Stomach (tissue), 9 donors: ENCODE results near the gene LNX2. TPM values are rescaled to one million over a fixed set of nuclear protein-coding genes. Genes with fewer than 3 reads are reported as not detected.

Experiments
- DNase-seq, 2 donors: peaks; one replicate each; pipeline versions ENCODE4 v3.0.0 to v3.0.0-alpha.2; 2013 to 2019
- H3K27ac ChIP-seq, 5 donors: fragments of 200-600 bp in 4 of 5; sonication (generic) in 4 of 5; one replicate each; pipeline ENCODE4 v1.5.1; 2013 to 2019; ENCODE audit warnings: mild to moderate bottlenecking in 1 of 5, moderate library complexity in 1 of 5
- H3K27me3 ChIP-seq, 3 donors: fragments of 200-600 bp; sonication (generic); one replicate each; pipeline ENCODE4 v1.5.1; 2017 to 2019; ENCODE audit warnings: mixed run types in 1 of 3
- H3K36me3 ChIP-seq, 4 donors: fragments of 200-600 bp; sonication (generic); 1 replicate in 3 of 4; 2 replicates in 1 of 4; pipeline ENCODE4 v1.5.1; 2016 to 2019
- H3K4me1 ChIP-seq, 4 donors: fragments of 200-600 bp; sonication (generic); one replicate each; pipeline ENCODE4 v1.5.1; 2016 to 2019
- H3K4me3 ChIP-seq, 4 donors: fragments of 200-600 bp; sonication (generic) in 3 of 4; one replicate each; pipeline ENCODE4 v1.5.1; 2016 to 2019; ENCODE audit warnings: mild to moderate bottlenecking in 1 of 4
- H3K9me3 ChIP-seq, 4 donors: fragments of 200-600 bp; sonication (generic); one replicate each; pipeline ENCODE4 v1.5.1; 2016 to 2019
- CTCF ChIP-seq, 7 experiments: fragments of 450-650 bp in 4 of 7; fragments of 200-600 bp in 3 of 7; sonication (generic) in 3 of 7; IDR thresholded peaks; one replicate each; pipeline ENCODE4 v1.5.1; 2016 to 2019; ENCODE audit warnings: antibody characterized with exemption in 7 of 7, control low read depth in 2 of 7, mild to moderate bottlenecking in 1 of 7
- EP300 ChIP-seq: sonication (generic); formaldehyde crosslinking; IDR thresholded peaks from one replicate; pipeline ENCODE4 v1.6.1; 2017; ENCODE audit warnings: antibody characterized with exemption
- POLR2A ChIP-seq, 4 donors: fragments of 450-650 bp; IDR thresholded peaks; one replicate each; pipeline ENCODE4 v1.6.1; 2016; ENCODE audit warnings: antibody characterized with exemption in 4 of 4, control low read depth in 2 of 4, mild to moderate bottlenecking in 1 of 4, moderate library complexity in 1 of 4
- POLR2AphosphoS5 ChIP-seq, 3 donors: sonication (generic); formaldehyde crosslinking; IDR thresholded peaks; one replicate each; pipeline ENCODE4 v1.6.1; 2016; ENCODE audit warnings: antibody characterized with exemption in 3 of 3
- WGBS, 5 donors: extraction: QIAGEN DNeasy Blood & Tissue Kit in 3 of 5; methylation state at CpG; one replicate each; pipeline versions ENCODE4 v1.1.5 to v1.1.7; 2013 to 2018; 5-methylcytosine and 5-hydroxymethylcytosine counted together
- intact Hi-C: fragments of 100-400 bp; cut with DNase I; formaldehyde crosslinking; loops from one replicate; pipeline ENCODE4 v1.15.1; 2023; ENCODE audit warnings: low total_unique reads
- polyA plus RNA-seq, 3 donors: library from polyadenylated mRNA; stranded (reverse); fragments of 200-250 nt; gene quantifications; one replicate each; pipeline ENCODE4 v1.2.3, GENCODE V29; 2013
- total RNA-seq, 5 donors: library from RNA; depleted of rRNA; stranded (reverse); fragments of >200 nt; gene quantifications; one replicate each; pipeline versions ENCODE4 v1.1.0 to v1.2.3, GENCODE V29; 2014 to 2016
- donor health status: healthy with polysubstance abuse.
- donor health status: Bipolar disorder and iron deficiency.
- donor health status: healthy.

Gene LNX2
- total and polyA plus RNA-seq, 8 donors, result 3.5 to 35.7 (median 9.3) TPM

GRCh38 chr13:27617881-27618321 is 2.4 kb downstream of the LNX2 start:
- intact Hi-C loops, result no loop called here
- Histone ChIP-seq H3K36me3 (no peaks in the 10 kb centered on the region), H3K4me1 (peaks cover 33 to 60% (median 50%) of the 10 kb centered on the region in 4 donors), H3K27me3 (no peaks in the 10 kb centered on the region), H3K9me3 (peaks cover 0 to 11% (median 0%) of the 10 kb centered on the region in 4 donors), H3K4me3 (peak overlapping the region in 1 of 4 donors; percentile 87), H3K27ac (peak overlapping the region in 4 of 5 donors; percentile 97 to 99 (median 98))
- WGBS, 5 donors, result 33 to 65% (median 50%) methylated on average over 3 of the region's 3 CpGs
- peak in 1 of 2 donors; percentile 28 for DNase-seq
- TF ChIP-seq POLR2AphosphoS5 (IDR thresholded peaks at IDR 0.05) (peak in 1 of 3 donors; percentile 54), EP300 (no peak)

- 36 to 66% (median 62%) methylated on average over 7 of the region's 7 CpGs for WGBS, 5 donors
- Histone ChIP-seq H3K36me3 (no peaks in the 10 kb centered on the region), H3K27me3 (no peaks in the 10 kb centered on the region), H3K9me3 (peaks cover 0 to 11% (median 0%) of the 10 kb centered on the region in 4 donors), H3K4me3 (no peak overlapping the region), H3K27ac (peak overlapping the region in 3 of 5 donors; percentile 13 to 46 (median 23)), H3K4me1 (peaks cover 21 to 79% (median 40%) of the 10 kb centered on the region in 4 donors)
- intact Hi-C loops, result no loop called here
- TF ChIP-seq EP300 (no peak), CTCF (IDR thresholded peaks at IDR 0.05) (no peak), POLR2AphosphoS5 (IDR thresholded peaks at IDR 0.05) (no peak), POLR2A (IDR thresholded peaks at IDR 0.05) (no peak)
- DNase-seq, result peak in 1 of 2 donors; percentile 53
Measured at GRCh38 chr13:27613628-27614027, 6.7 kb downstream of the LNX2 start.

GRCh38 chr13:27607125-27607524 is 13.2 kb downstream of the LNX2 start:
- TF ChIP-seq POLR2A (IDR thresholded peaks at IDR 0.05) (no peak), POLR2AphosphoS5 (IDR thresholded peaks at IDR 0.05) (peak in 1 of 3 donors; percentile 70)
- DNase-seq, result peak in 1 of 2 donors; percentile 81
- intact Hi-C loops, result no loop called here
- 27 to 43% (median 38%) methylated on average over 4 of the region's 4 CpGs for WGBS, 5 donors
- no peaks in the 10 kb centered on the region for H3K36me3 ChIP-seq
- no peak overlapping the region for H3K4me3 ChIP-seq
- no peaks in the 10 kb centered on the region for H3K9me3 ChIP-seq
- peaks cover 0 to 65% (median 33%) of the 10 kb centered on the region in 4 donors for H3K4me1 ChIP-seq
- H3K27me3 ChIP-seq, result no peaks in the 10 kb centered on the region
- H3K27ac ChIP-seq, result peak overlapping the region in 3 of 5 donors; percentile 12 to 31 (median 24)

GRCh38 chr13:27605610-27606200 is 14.6 kb downstream of the LNX2 start:
- TF ChIP-seq CTCF (IDR thresholded peaks at IDR 0.05), result no peak
- no peak for TF ChIP-seq POLR2A (IDR thresholded peaks at IDR 0.05)
- no peak for TF ChIP-seq POLR2AphosphoS5 (IDR thresholded peaks at IDR 0.05)
- no peak for TF ChIP-seq EP300
- Histone ChIP-seq H3K36me3 (no peaks in the 10 kb centered on the region), H3K9me3 (no peaks in the 10 kb centered on the region), H3K4me1 (peaks cover 0 to 65% (median 33%) of the 10 kb centered on the region in 4 donors), H3K4me3 (no peak overlapping the region), H3K27ac (no peak overlapping the region), H3K27me3 (no peaks in the 10 kb centered on the region)
- intact Hi-C loops, result no loop called here
- 21 to 48% (median 34%) methylated on average over 2 of the region's 2 CpGs for WGBS, 5 donors
- peak in 1 of 2 donors; percentile 50 for DNase-seq

- H3K4me3 ChIP-seq, result no peak overlapping the region
- no peaks in the 10 kb centered on the region for H3K27me3 ChIP-seq
- peaks cover 0 to 65% (median 36%) of the 10 kb centered on the region in 4 donors for H3K4me1 ChIP-seq
- no peaks in the 10 kb centered on the region for H3K36me3 ChIP-seq
- no peak for DNase-seq
- 45 to 87% (median 74%) methylated on average over 3 of the region's 3 CpGs for WGBS, 5 donors
- intact Hi-C loops, result no loop called here
- H3K9me3 ChIP-seq, result no peaks in the 10 kb centered on the region
- TF ChIP-seq EP300, result no peak
- no peak for TF ChIP-seq CTCF (IDR thresholded peaks at IDR 0.05)
- TF ChIP-seq POLR2AphosphoS5 (IDR thresholded peaks at IDR 0.05), result no peak
- no peak for TF ChIP-seq POLR2A (IDR thresholded peaks at IDR 0.05)
- H3K27ac ChIP-seq, result no peak overlapping the region
Measured at GRCh38 chr13:27605099-27605498, 15.2 kb downstream of the LNX2 start.
